Liver (tissue), 9 donors: ENCODE results near the gene METTL25. TPM values are rescaled to one million over a fixed set of nuclear protein-coding genes. Genes with fewer than 3 reads are reported as not detected.

Experiments used
- DNase-seq: peaks from one replicate; pipeline ENCODE4 v3.0.0-alpha.2; 2017; ENCODE audit warnings: low spot score
- H3K27ac ChIP-seq, 2 donors: one replicate each; pipeline ENCODE4 v1.7.0; 2013; ENCODE audit warnings: inconsistent platforms in 2 of 2, low read length in 2 of 2, control low read depth in 1 of 2, low read depth in 1 of 2, mild to moderate bottlenecking in 1 of 2
- H3K27me3 ChIP-seq, 4 donors: one replicate each; pipeline versions ENCODE4 v1.6.1 to v1.7.0; 2013; ENCODE audit warnings: low read length in 3 of 4, inconsistent platforms in 1 of 4, mild to moderate bottlenecking in 1 of 4, moderate library complexity in 1 of 4; ENCODE audit not compliant: control insufficient read depth in 4 of 4, insufficient read depth in 4 of 4
- H3K36me3 ChIP-seq, 4 donors: one replicate each; pipeline versions ENCODE4 v1.6.1 to v1.7.0; 2013; ENCODE audit warnings: low read length in 3 of 4, mild to moderate bottlenecking in 3 of 4, low read depth in 1 of 4, moderate library complexity in 1 of 4; ENCODE audit not compliant: control insufficient read depth in 4 of 4, insufficient read depth in 3 of 4
- H3K4me1 ChIP-seq, 4 donors: one replicate each; pipeline versions ENCODE4 v1.6.1 to v1.7.0; 2013; ENCODE audit warnings: low read length in 3 of 4, mild to moderate bottlenecking in 3 of 4, moderate library complexity in 1 of 4; ENCODE audit not compliant: control insufficient read depth in 4 of 4, insufficient read depth in 4 of 4
- H3K4me3 ChIP-seq, 3 donors: one replicate each; pipeline versions ENCODE4 v1.6.1 to v1.7.0; 2013; ENCODE audit warnings: low read length in 3 of 3, control low read depth in 1 of 3, low read depth in 1 of 3, mild to moderate bottlenecking in 1 of 3
- H3K9ac ChIP-seq, 2 donors: one replicate each; pipeline ENCODE4 v1.7.0; 2013; ENCODE audit warnings: low read length in 2 of 2, mild to moderate bottlenecking in 2 of 2, moderate library complexity in 2 of 2, control low read depth in 1 of 2, low read depth in 1 of 2
- H3K9me3 ChIP-seq, 4 donors: one replicate each; pipeline versions ENCODE4 v1.6.1 to v1.7.0; 2013; ENCODE audit warnings: low read length in 3 of 4; ENCODE audit not compliant: control insufficient read depth in 4 of 4
- EGR1 ChIP-seq, 2 donors: IDR thresholded peaks; 2 replicates each; pipeline ENCODE4 v1.6.1; 2016 to 2018; ENCODE audit warnings: antibody characterized with exemption in 2 of 2, low read depth in 2 of 2
- FOXA1 ChIP-seq: IDR thresholded peaks from 2 replicates; pipeline ENCODE4 v1.6.1; 2016; ENCODE audit warnings: antibody characterized with exemption
- FOXA2 ChIP-seq: IDR thresholded peaks from 2 replicates; pipeline ENCODE4 v1.6.1; 2016; ENCODE audit warnings: antibody characterized with exemption
- HNF4A ChIP-seq, 2 donors: conservative IDR thresholded peaks; 2 replicates each; pipeline ENCODE4 v1.6.1; 2016; ENCODE audit warnings: antibody characterized with exemption in 2 of 2, mild to moderate bottlenecking in 2 of 2
- HNF4G ChIP-seq: IDR thresholded peaks from 2 replicates; pipeline ENCODE4 v1.6.1; 2016; ENCODE audit warnings: antibody characterized with exemption
- JUND ChIP-seq, 2 donors: IDR thresholded peaks; 2 replicates each; pipeline ENCODE4 v1.6.1; 2016; ENCODE audit warnings: antibody characterized with exemption in 2 of 2
- NR2F2 ChIP-seq: IDR thresholded peaks from 2 replicates; pipeline ENCODE4 v1.6.1; 2016; ENCODE audit warnings: antibody characterized with exemption
- RAD21 ChIP-seq, 2 donors: IDR thresholded peaks; 2 replicates each; pipeline ENCODE4 v1.6.1; 2016; ENCODE audit warnings: antibody characterized with exemption in 2 of 2, mild to moderate bottlenecking in 2 of 2
- REST ChIP-seq: IDR thresholded peaks from 2 replicates; pipeline ENCODE4 v1.6.1; 2016; ENCODE audit warnings: antibody characterized with exemption, mild to moderate bottlenecking
- RXRA ChIP-seq, 2 donors: IDR thresholded peaks; 2 replicates each; pipeline ENCODE4 v1.6.1; 2017 to 2018; ENCODE audit warnings: antibody characterized with exemption in 2 of 2, mild to moderate bottlenecking in 1 of 2
- YY1 ChIP-seq: IDR thresholded peaks from 2 replicates; pipeline ENCODE4 v1.6.1; 2016; ENCODE audit warnings: antibody characterized with exemption, mild to moderate bottlenecking
- ZBTB33 ChIP-seq: IDR thresholded peaks from 2 replicates; pipeline ENCODE4 v1.6.1; 2016; ENCODE audit warnings: antibody characterized with exemption
- WGBS: extraction: QIAGEN DNeasy Blood & Tissue Kit; methylation state at CpG from one replicate; pipeline ENCODE4 v1.1.7; 2013; 5-methylcytosine and 5-hydroxymethylcytosine counted together
- polyA plus RNA-seq, 2 donors: library from polyadenylated mRNA; stranded (reverse) in 1 of 2; unstranded in 1 of 2; fragments of 200-250 nt in 1 of 2; fragments of >200 nt in 1 of 2; fragmentation: Nextera tagmentation in 1 of 2; extraction: Ambion mirVana in 1 of 2; gene quantifications; one replicate each; pipeline versions ENCODE4 v1.2.1 to v1.2.3, GENCODE V29; 2013 to 2015
- total RNA-seq, 2 donors: library from RNA; depleted of rRNA; stranded (reverse); fragments of >200 nt; gene quantifications; one replicate each; pipeline ENCODE4 v1.2.3, GENCODE V29; 2014
- TF ChIP-seq, protein P1 (sequence below): IDR thresholded peaks from 2 replicates; pipeline ENCODE4 v1.6.1; 2016; ENCODE audit warnings: antibody characterized with exemption
- TF ChIP-seq, protein P2 (sequence below): IDR thresholded peaks from 2 replicates; pipeline ENCODE4 v1.6.1; 2016; ENCODE audit warnings: antibody characterized with exemption
- TF ChIP-seq, protein P3 (sequence below): fragments of 150-350 bp; IDR thresholded peaks from 2 replicates; pipeline ENCODE4 v1.5.1; 2017; ENCODE audit warnings: improper control_type of control experiment, low read depth, low read length; ENCODE audit not compliant: missing input control
- donor health status: healthy.
- donor health status: healthy.
- donor health status: healthy.
- donor health status: healthy.
- donor health status: healthy.

The METTL25 gene
- total and polyA plus RNA-seq, 4 donors: 1.5 to 13.4 (median 9.6) TPM

DNA sequence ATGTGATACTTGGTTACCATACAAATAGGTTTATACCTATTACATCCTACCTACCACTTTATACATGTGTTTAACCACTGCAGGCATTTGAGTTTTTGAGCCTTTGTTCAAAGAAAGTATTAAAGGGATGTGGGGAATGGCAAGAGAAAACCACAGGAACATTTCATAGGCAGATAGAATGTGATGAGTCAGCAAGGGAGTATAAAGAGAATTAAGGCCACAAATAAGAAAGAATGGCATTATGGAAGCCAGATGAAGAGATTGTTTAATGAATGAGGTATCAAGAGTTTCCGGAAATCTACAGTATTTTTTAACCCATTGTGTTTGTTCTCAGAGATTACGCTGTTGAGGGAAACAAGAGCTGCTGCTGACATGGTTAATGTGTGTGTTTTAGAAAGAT, 66.9 kb downstream of the METTL25 start:
- no peak for DNase-seq
- no peaks in the 10 kb centered on the region for H3K36me3 ChIP-seq
- H3K4me1 ChIP-seq: no peaks in the 10 kb centered on the region
- H3K27ac ChIP-seq: no peak overlapping the region
- TF ChIP-seq, protein P1, sequence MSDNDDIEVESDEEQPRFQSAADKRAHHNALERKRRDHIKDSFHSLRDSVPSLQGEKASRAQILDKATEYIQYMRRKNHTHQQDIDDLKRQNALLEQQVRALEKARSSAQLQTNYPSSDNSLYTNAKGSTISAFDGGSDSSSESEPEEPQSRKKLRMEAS: no peak
- TF ChIP-seq RXRA (IDR thresholded peaks at IDR 0.05): no peak
- no peak for TF ChIP-seq FOXA1
- no peak for TF ChIP-seq FOXA2
- TF ChIP-seq, protein P2, sequence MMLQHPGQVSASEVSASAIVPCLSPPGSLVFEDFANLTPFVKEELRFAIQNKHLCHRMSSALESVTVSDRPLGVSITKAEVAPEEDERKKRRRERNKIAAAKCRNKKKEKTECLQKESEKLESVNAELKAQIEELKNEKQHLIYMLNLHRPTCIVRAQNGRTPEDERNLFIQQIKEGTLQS: no peak
- TF ChIP-seq HNF4G: no peak
- no peak for TF ChIP-seq NR2F2
- TF ChIP-seq, protein P3, sequence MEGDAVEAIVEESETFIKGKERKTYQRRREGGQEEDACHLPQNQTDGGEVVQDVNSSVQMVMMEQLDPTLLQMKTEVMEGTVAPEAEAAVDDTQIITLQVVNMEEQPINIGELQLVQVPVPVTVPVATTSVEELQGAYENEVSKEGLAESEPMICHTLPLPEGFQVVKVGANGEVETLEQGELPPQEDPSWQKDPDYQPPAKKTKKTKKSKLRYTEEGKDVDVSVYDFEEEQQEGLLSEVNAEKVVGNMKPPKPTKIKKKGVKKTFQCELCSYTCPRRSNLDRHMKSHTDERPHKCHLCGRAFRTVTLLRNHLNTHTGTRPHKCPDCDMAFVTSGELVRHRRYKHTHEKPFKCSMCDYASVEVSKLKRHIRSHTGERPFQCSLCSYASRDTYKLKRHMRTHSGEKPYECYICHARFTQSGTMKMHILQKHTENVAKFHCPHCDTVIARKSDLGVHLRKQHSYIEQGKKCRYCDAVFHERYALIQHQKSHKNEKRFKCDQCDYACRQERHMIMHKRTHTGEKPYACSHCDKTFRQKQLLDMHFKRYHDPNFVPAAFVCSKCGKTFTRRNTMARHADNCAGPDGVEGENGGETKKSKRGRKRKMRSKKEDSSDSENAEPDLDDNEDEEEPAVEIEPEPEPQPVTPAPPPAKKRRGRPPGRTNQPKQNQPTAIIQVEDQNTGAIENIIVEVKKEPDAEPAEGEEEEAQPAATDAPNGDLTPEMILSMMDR: no peak
- no peak for TF ChIP-seq JUND (IDR thresholded peaks at IDR 0.05)
- WGBS: 80% methylated on average over 2 of the region's 2 CpGs
- H3K27me3 ChIP-seq: no peaks in the 10 kb centered on the region
- no peak overlapping the region for H3K4me3 ChIP-seq
- H3K9ac ChIP-seq: no peak overlapping the region
- no peaks in the 10 kb centered on the region for H3K9me3 ChIP-seq

DNA sequence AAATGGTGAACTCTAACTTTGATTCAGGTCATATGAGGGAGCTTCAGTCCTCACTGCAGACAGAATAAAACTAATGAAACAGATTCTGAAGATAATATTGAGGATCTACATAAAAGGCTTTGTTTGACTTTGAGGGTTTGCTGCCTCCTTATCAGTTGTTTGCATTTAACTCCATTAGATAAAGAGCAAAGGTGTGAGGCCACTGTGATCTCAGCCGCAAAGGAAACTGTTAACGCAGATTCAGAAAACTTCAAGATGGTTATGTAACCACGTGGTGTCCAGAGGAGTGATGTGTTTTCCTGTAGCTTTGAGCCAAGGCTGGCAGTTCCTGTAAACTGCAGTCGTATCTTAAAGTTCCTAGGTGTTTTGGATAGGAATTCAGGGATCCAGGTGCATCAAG, 67.8 kb downstream of the METTL25 start:
- Histone ChIP-seq H3K36me3 (no peaks in the 10 kb centered on the region), H3K9me3 (no peaks in the 10 kb centered on the region), H3K9ac (no peak overlapping the region), H3K4me3 (no peak overlapping the region), H3K27me3 (no peaks in the 10 kb centered on the region), H3K27ac (no peak overlapping the region), H3K4me1 (no peaks in the 10 kb centered on the region)
- DNase-seq: no peak
- TF ChIP-seq RAD21 (IDR thresholded peaks at IDR 0.05): no peak
- TF ChIP-seq, protein P1: no peak
- 48% methylated on average over 4 of the region's 4 CpGs for WGBS

GRCh38 chr12:82426586-82426985, 68.3 kb downstream of the METTL25 start:
- Histone ChIP-seq H3K27ac (no peak overlapping the region), H3K9ac (no peak overlapping the region), H3K36me3 (no peaks in the 10 kb centered on the region), H3K4me3 (no peak overlapping the region), H3K4me1 (no peaks in the 10 kb centered on the region), H3K27me3 (no peaks in the 10 kb centered on the region), H3K9me3 (no peaks in the 10 kb centered on the region)
- DNase-seq: no peak
- 97% methylated on average over 2 of the region's 2 CpGs for WGBS
- TF ChIP-seq HNF4A (conservative IDR thresholded peaks at IDR 0.05): no peak

GRCh38 chr12:82430541-82431145, 72.3 kb downstream of the METTL25 start:
- Histone ChIP-seq H3K27me3 (no peaks in the 10 kb centered on the region), H3K36me3 (no peaks in the 10 kb centered on the region), H3K9ac (no peak overlapping the region), H3K4me3 (no peak overlapping the region), H3K9me3 (no peaks in the 10 kb centered on the region), H3K27ac (no peak overlapping the region), H3K4me1 (no peaks in the 10 kb centered on the region)
- 91% methylated on average over 3 of the region's 3 CpGs for WGBS
- DNase-seq: no peak
- TF ChIP-seq ZBTB33: no peak
- TF ChIP-seq REST: no peak
- TF ChIP-seq HNF4A (conservative IDR thresholded peaks at IDR 0.05): no peak
- TF ChIP-seq, protein P2: no peak
- TF ChIP-seq YY1: no peak
- no peak for TF ChIP-seq EGR1 (IDR thresholded peaks at IDR 0.05; ENCODE audit: low read depth in 2 of 2)
- no peak for TF ChIP-seq RXRA (IDR thresholded peaks at IDR 0.05)
- TF ChIP-seq FOXA2: no peak
